ENCODE data around the gene PARD3B. TPM values are rescaled to one million over a fixed set of nuclear protein-coding genes. Genes with fewer than 3 reads are reported as not detected.
A peak's percentile ranks its signal among the peaks of the same experiment; 100 is the strongest.

The PARD3B gene
- polyA plus RNA-seq, 6 donors from 2014 or later = not detected

- Mint-ChIP-seq H3K4me3 (no peak overlapping the region), H3K4me1 (no peaks in the 10 kb centered on the region), H3K27ac (no peak overlapping the region), H3K9me3 (peaks cover 0 to 5% (median 0%) of the 10 kb centered on the region in 7 donors), H3K27me3 (peaks cover 0 to 15% (median 7%) of the 10 kb centered on the region in 3 donors), H3K36me3 (no peaks in the 10 kb centered on the region)
- ATAC-seq (ENCODE audit: low read depth in 2 of 2) (no peak), DNase-seq (no peak)
These were observed 816.7 kb downstream of the PARD3B start for GRCh38 chr2:205361970-205362369.

- Mint-ChIP-seq H3K9me3 (peaks cover 0 to 5% (median 0%) of the 10 kb centered on the region in 7 donors), H3K27me3 (peaks cover 0 to 15% (median 7%) of the 10 kb centered on the region in 3 donors), H3K4me1 (no peaks in the 10 kb centered on the region), H3K4me3 (no peak overlapping the region), H3K36me3 (no peaks in the 10 kb centered on the region), H3K27ac (peak overlapping the region in 1 of 6 donors; percentile 42)
- ATAC-seq (ENCODE audit: low read depth in 2 of 2) = no peak
- no peak for DNase-seq
These were observed 819.0 kb downstream of the PARD3B start for GRCh38 chr2:205364261-205364660.

- ATAC-seq (ENCODE audit: low read depth in 2 of 2) (no peak), DNase-seq (no peak)
- H3K27me3 Mint-ChIP-seq = peaks cover 0 to 10% (median 3%) of the 10 kb centered on the region in 3 donors
- H3K36me3 Mint-ChIP-seq = no peaks in the 10 kb centered on the region
- H3K27ac Mint-ChIP-seq = no peak overlapping the region
- H3K9me3 Mint-ChIP-seq = peaks cover 0 to 2% (median 0%) of the 10 kb centered on the region in 7 donors
- H3K4me1 Mint-ChIP-seq = no peaks in the 10 kb centered on the region
- no peak overlapping the region for H3K4me3 Mint-ChIP-seq
These were observed 821.2 kb downstream of the PARD3B start for GRCh38 chr2:205366336-205367060.

- peak overlapping the region in 1 of 6 donors; percentile 56 for H3K27ac Mint-ChIP-seq
- no peaks in the 10 kb centered on the region for H3K36me3 Mint-ChIP-seq
- peaks cover 0 to 6% (median 0%) of the 10 kb centered on the region in 3 donors for H3K27me3 Mint-ChIP-seq
- ATAC-seq (ENCODE audit: low read depth in 2 of 2) (no peak), DNase-seq (no peak)
- no peak overlapping the region for H3K4me3 Mint-ChIP-seq
- H3K4me1 Mint-ChIP-seq = no peaks in the 10 kb centered on the region
- H3K9me3 Mint-ChIP-seq = no peaks in the 10 kb centered on the region
These were observed 822.2 kb downstream of the PARD3B start for GRCh38 chr2:205367331-205367935.

- peaks cover 0 to 4% (median 0%) of the 10 kb centered on the region in 7 donors for H3K9me3 Mint-ChIP-seq
- DNase-seq (no peak), ATAC-seq (ENCODE audit: low read depth in 2 of 2) (no peak)
- no peak overlapping the region for H3K27ac Mint-ChIP-seq
- H3K4me1 Mint-ChIP-seq = no peaks in the 10 kb centered on the region
- peaks cover 0 to 6% (median 0%) of the 10 kb centered on the region in 3 donors for H3K27me3 Mint-ChIP-seq
- H3K4me3 Mint-ChIP-seq = no peak overlapping the region
- no peaks in the 10 kb centered on the region for H3K36me3 Mint-ChIP-seq
These were observed 824.5 kb downstream of the PARD3B start for GRCh38 chr2:205369813-205370212.

GRCh38 chr2:205370726-205371125 is 825.5 kb downstream of the PARD3B start:
- no peak overlapping the region for H3K27ac Mint-ChIP-seq
- H3K4me3 Mint-ChIP-seq = no peak overlapping the region
- ATAC-seq (ENCODE audit: low read depth in 2 of 2) (no peak), DNase-seq (no peak)
- H3K36me3 Mint-ChIP-seq = no peaks in the 10 kb centered on the region
- peaks cover 0 to 10% (median 7%) of the 10 kb centered on the region in 3 donors for H3K27me3 Mint-ChIP-seq
- no peaks in the 10 kb centered on the region for H3K4me1 Mint-ChIP-seq
- peaks cover 0 to 4% (median 0%) of the 10 kb centered on the region in 7 donors for H3K9me3 Mint-ChIP-seq

GRCh38 chr2:205372141-205372540 is 826.9 kb downstream of the PARD3B start:
- H3K27me3 Mint-ChIP-seq = peaks cover 0 to 16% (median 13%) of the 10 kb centered on the region in 3 donors
- no peak overlapping the region for H3K4me3 Mint-ChIP-seq
- no peak overlapping the region for H3K27ac Mint-ChIP-seq
- ATAC-seq (ENCODE audit: low read depth in 2 of 2) (no peak), DNase-seq (no peak)
- peaks cover 0 to 4% (median 0%) of the 10 kb centered on the region in 7 donors for H3K9me3 Mint-ChIP-seq
- H3K4me1 Mint-ChIP-seq = no peaks in the 10 kb centered on the region
- H3K36me3 Mint-ChIP-seq = no peaks in the 10 kb centered on the region

- no peak overlapping the region for H3K4me3 Mint-ChIP-seq
- ATAC-seq (ENCODE audit: low read depth in 2 of 2) (no peak), DNase-seq (no peak)
- peak overlapping the region in 1 of 6 donors; percentile 49 for H3K27ac Mint-ChIP-seq
- peaks cover 0 to 4% (median 0%) of the 10 kb centered on the region in 7 donors for H3K9me3 Mint-ChIP-seq
- H3K4me1 Mint-ChIP-seq = no peaks in the 10 kb centered on the region
- H3K36me3 Mint-ChIP-seq = no peaks in the 10 kb centered on the region
- H3K27me3 Mint-ChIP-seq = peaks cover 0 to 13% (median 10%) of the 10 kb centered on the region in 3 donors
These were observed 830.5 kb downstream of the PARD3B start for GRCh38 chr2:205375461-205376448.

GRCh38 chr2:205377324-205377723 is 832.0 kb downstream of the PARD3B start:
- Mint-ChIP-seq H3K27me3 (peaks cover 0 to 13% (median 10%) of the 10 kb centered on the region in 3 donors), H3K9me3 (peaks cover 0 to 4% (median 0%) of the 10 kb centered on the region in 7 donors), H3K4me3 (no peak overlapping the region), H3K4me1 (no peaks in the 10 kb centered on the region), H3K27ac (peak overlapping the region in 1 of 6 donors; percentile 35), H3K36me3 (no peaks in the 10 kb centered on the region)
- ATAC-seq (ENCODE audit: low read depth in 2 of 2) (no peak), DNase-seq (no peak)

GRCh38 chr2:205383601-205384000 is 838.3 kb downstream of the PARD3B start:
- Mint-ChIP-seq H3K27ac (no peak overlapping the region), H3K9me3 (no peaks in the 10 kb centered on the region)

GRCh38 chr2:205386109-205386508 is 840.8 kb downstream of the PARD3B start:
- Mint-ChIP-seq H3K9me3 (peaks cover 0 to 2% (median 0%) of the 10 kb centered on the region in 7 donors), H3K27me3 (peaks cover 0 to 6% (median 4%) of the 10 kb centered on the region in 3 donors), H3K36me3 (no peaks in the 10 kb centered on the region), H3K4me3 (no peak overlapping the region), H3K27ac (no peak overlapping the region), H3K4me1 (no peaks in the 10 kb centered on the region)
- ATAC-seq (ENCODE audit: low read depth in 2 of 2) (no peak), DNase-seq (no peak)

More at GRCh38 chr2:205383601-205384000, 838.3 kb downstream of the PARD3B start:
- Mint-ChIP-seq H3K4me1 (no peaks in the 10 kb centered on the region), H3K36me3 (no peaks in the 10 kb centered on the region), H3K4me3 (no peak overlapping the region), H3K27me3 (peaks cover 0 to 6% (median 4%) of the 10 kb centered on the region in 3 donors)
- DNase-seq (no peak), ATAC-seq (ENCODE audit: low read depth in 2 of 2) (no peak)

- Mint-ChIP-seq H3K27me3 (peaks cover 0 to 6% (median 4%) of the 10 kb centered on the region in 3 donors), H3K4me3 (no peak overlapping the region), H3K4me1 (no peaks in the 10 kb centered on the region), H3K27ac (peak overlapping the region in 1 of 6 donors; percentile 14), H3K9me3 (peaks cover 0 to 2% (median 0%) of the 10 kb centered on the region in 7 donors), H3K36me3 (no peaks in the 10 kb centered on the region)
- DNase-seq (no peak), ATAC-seq (ENCODE audit: low read depth in 2 of 2) (no peak)
These were observed 842.2 kb downstream of the PARD3B start for GRCh38 chr2:205387350-205388055.
